Medulla oblongata (tissue), 1 donor: ENCODE measurements around the gene TMEM212.
"Not testable (repeated sequence)": the region's sequence is repeated elsewhere in the genome, so short reads cannot be mapped to it uniquely, and the experiment has no call there.

Experiments used
- DNase-seq: peaks from one replicate; pipeline ENCODE4 v3.0.0-alpha.2; 2015; ENCODE audit errors: extremely low spot score

The TMEM212 gene

GRCh38 chr3:171890398-171890797 is 47.2 kb downstream of the TMEM212 start:
- DNase-seq = no peak

- DNase-seq = no peak
Observed at GRCh38 chr3:171892457-171892856, 49.3 kb downstream of the TMEM212 start.

- DNase-seq = no peak
Observed at GRCh38 chr3:171895291-171895690, 52.1 kb downstream of the TMEM212 start.

- no peak for DNase-seq
Observed at GRCh38 chr3:171895900-171896299, 52.8 kb downstream of the TMEM212 start.

GRCh38 chr3:171896316-171896715 is 53.2 kb downstream of the TMEM212 start:
- DNase-seq = no peak

- DNase-seq = no peak
Observed at GRCh38 chr3:171898192-171898591, 55.0 kb downstream of the TMEM212 start.

GRCh38 chr3:171900446-171900845 is 57.3 kb downstream of the TMEM212 start:
- DNase-seq = no peak

GRCh38 chr3:171901615-171902312 is 58.6 kb downstream of the TMEM212 start:
- no peak for DNase-seq

GRCh38 chr3:171904829-171905228 is 61.7 kb downstream of the TMEM212 start:
- DNase-seq = no peak

GRCh38 chr3:171906503-171906902 is 63.4 kb downstream of the TMEM212 start:
- not testable (repeated sequence) for DNase-seq

- DNase-seq = no peak
Observed at GRCh38 chr3:171906951-171907676, 64.0 kb downstream of the TMEM212 start.

- no peak for DNase-seq
Observed at GRCh38 chr3:171907761-171908160, 64.6 kb downstream of the TMEM212 start.

GRCh38 chr3:171908731-171909130 is 65.6 kb downstream of the TMEM212 start:
- DNase-seq = no peak
